Astrocyte (in vitro differentiated cells and primary cell): ENCODE data around the gene COG5. TPM values are rescaled to one million over a fixed set of nuclear protein-coding genes. Genes with fewer than 3 reads are reported as not detected.

ENCODE experiments used
- DNase-seq: peaks from one replicate; pipeline ENCODE4 v3.0.0-alpha.2; 2010; ENCODE audit warnings: low read depth
- FAIRE-seq: peaks from 2 replicates; lab custom pipeline; 2011; peaks lifted over from hg19 to GRCh38; lab: Jason Lieb, UNC
- H2AFZ ChIP-seq: 2 replicates; pipeline ENCODE4 v1.6.0; 2012; ENCODE audit warnings: low read depth, low read length, inconsistent platforms
- H3K27ac ChIP-seq: 2 replicates; pipeline ENCODE4 v1.5.1; 2011; ENCODE audit warnings: low read depth, low read length, inconsistent platforms
- H3K27me3 ChIP-seq: 2 replicates; pipeline ENCODE4 v1.6.0; 2011; ENCODE audit warnings: low read length, inconsistent platforms; ENCODE audit not compliant: insufficient read depth
- H3K36me3 ChIP-seq: 2 replicates; pipeline ENCODE4 v1.5.1; 2011; ENCODE audit warnings: low read length, inconsistent platforms; ENCODE audit not compliant: insufficient read depth
- H3K4me1 ChIP-seq: 2 replicates; pipeline ENCODE4 v1.5.1; 2011; ENCODE audit warnings: low read length, inconsistent platforms; ENCODE audit not compliant: insufficient read depth
- H3K4me2 ChIP-seq: 2 replicates; pipeline ENCODE4 v1.6.0; 2012; ENCODE audit warnings: low read length, inconsistent platforms
- H3K4me3 ChIP-seq: 2 replicates; pipeline ENCODE4 v1.5.1; 2011; ENCODE audit warnings: low read depth, mild to moderate bottlenecking, low read length, inconsistent platforms; ENCODE audit not compliant: insufficient read depth
- H3K79me2 ChIP-seq: 2 replicates; pipeline ENCODE4 v1.6.0; 2012; ENCODE audit warnings: mild to moderate bottlenecking, low read length, inconsistent platforms; ENCODE audit not compliant: insufficient read depth
- H3K9ac ChIP-seq: 2 replicates; pipeline ENCODE4 v1.6.0; 2012; ENCODE audit warnings: mild to moderate bottlenecking, low read length, inconsistent platforms
- H3K9me3 ChIP-seq: 2 replicates; pipeline ENCODE4 v1.5.1; 2012; ENCODE audit warnings: low read depth, mild to moderate bottlenecking, low read length, inconsistent platforms; ENCODE audit not compliant: insufficient read depth
- H4K20me1 ChIP-seq: 2 replicates; pipeline ENCODE4 v1.6.0; 2012; ENCODE audit warnings: low read length, inconsistent platforms; ENCODE audit not compliant: insufficient read depth
- H3K27ac Mint-ChIP-seq: one replicate; pipeline ENCODE4 v1.8.0; 2021; ENCODE audit warnings: mild to moderate bottlenecking, mixed read lengths; ENCODE audit not compliant: unreplicated experiment
- H3K27me3 Mint-ChIP-seq: one replicate; pipeline ENCODE4 v1.8.0; 2021; ENCODE audit warnings: low read depth, mixed read lengths; ENCODE audit not compliant: unreplicated experiment
- H3K36me3 Mint-ChIP-seq: one replicate; pipeline ENCODE4 v1.8.0; 2021; ENCODE audit warnings: low read depth, mixed read lengths; ENCODE audit not compliant: unreplicated experiment
- H3K4me1 Mint-ChIP-seq: one replicate; pipeline ENCODE4 v1.8.0; 2021; ENCODE audit warnings: low read depth, mixed read lengths; ENCODE audit not compliant: unreplicated experiment
- H3K4me3 Mint-ChIP-seq: one replicate; pipeline ENCODE4 v1.8.0; 2021; ENCODE audit warnings: mild to moderate bottlenecking, moderate library complexity, mixed read lengths; ENCODE audit not compliant: unreplicated experiment
- H3K9me3 Mint-ChIP-seq: one replicate; pipeline ENCODE4 v1.8.0; 2021; ENCODE audit warnings: mild to moderate bottlenecking, mixed read lengths; ENCODE audit not compliant: unreplicated experiment
- CTCF ChIP-seq: IDR thresholded peaks from 2 replicates; pipeline ENCODE4 v1.5.1; 2011; ENCODE audit warnings: low read depth, mild to moderate bottlenecking, inconsistent platforms, low read length, moderate library complexity; ENCODE audit not compliant: insufficient read depth
- EZH2 ChIP-seq: IDR thresholded peaks from 2 replicates; pipeline ENCODE4 v1.6.1; 2012; ENCODE audit warnings: mild to moderate bottlenecking, low read length, inconsistent platforms; ENCODE audit not compliant: insufficient read depth
- total RNA-seq: library from RNA; stranded (reverse); gene quantifications from 2 replicates; pipeline ENCODE4 v1.2.1, GENCODE V29; 2021

COG5 gene
- total RNA-seq, 1 donor from 2014 or later = 57.1 TPM

- TF ChIP-seq CTCF (no peak), EZH2 (no peak)
- no peaks in the 10 kb centered on the region for H3K4me1 ChIP-seq
- no peaks in the 10 kb centered on the region for H3K36me3 ChIP-seq
- no peaks in the 10 kb centered on the region for H3K27me3 Mint-ChIP-seq
- FAIRE-seq (no peak), DNase-seq (no peak)
- H4K20me1 ChIP-seq = peaks cover 40% of the 10 kb centered on the region
- no peak overlapping the region for H3K4me3 ChIP-seq
- H3K36me3 Mint-ChIP-seq = peaks cover 4% of the 10 kb centered on the region
- peaks cover 12% of the 10 kb centered on the region for H3K4me1 Mint-ChIP-seq
- H3K9me3 Mint-ChIP-seq = peaks cover 2% of the 10 kb centered on the region
- no peak overlapping the region for H3K9ac ChIP-seq
- no peak overlapping the region for H3K27ac ChIP-seq
- no peak overlapping the region for H3K27ac Mint-ChIP-seq
- no peak overlapping the region for H3K4me3 Mint-ChIP-seq
- H3K27me3 ChIP-seq = no peaks in the 10 kb centered on the region
- H3K9me3 ChIP-seq = no peaks in the 10 kb centered on the region
- H3K4me2 ChIP-seq = no peak overlapping the region
- H3K79me2 ChIP-seq = peaks cover 49% of the 10 kb centered on the region
- no peak overlapping the region for H2AFZ ChIP-seq
These were observed 68.2 kb downstream of the COG5 start for GRCh38 chr7:107495516-107495915.

DNA sequence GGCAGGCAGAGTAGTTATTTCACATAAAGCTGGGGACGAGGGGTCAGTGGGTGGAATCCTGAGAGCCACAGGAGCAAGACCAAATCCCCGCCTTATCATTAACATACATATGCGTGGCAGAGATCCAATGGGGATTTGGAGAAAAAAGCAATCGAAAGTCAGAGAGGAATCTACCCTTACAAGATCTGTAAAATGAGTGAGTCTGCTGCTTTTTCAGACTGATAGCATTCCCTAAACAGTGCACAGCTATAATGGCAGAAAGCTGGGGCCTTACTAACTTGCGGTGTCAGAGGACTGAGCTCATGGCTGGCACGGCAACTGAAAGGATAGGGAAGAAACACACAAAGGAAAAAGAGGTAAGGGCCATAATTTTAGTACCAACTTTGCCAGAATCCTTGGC lies 68.8 kb downstream of the COG5 start:
- no peaks in the 10 kb centered on the region for H3K9me3 ChIP-seq
- no peak overlapping the region for H3K4me2 ChIP-seq
- Mint-ChIP-seq H3K4me1 (peaks cover 12% of the 10 kb centered on the region), H3K36me3 (peaks cover 4% of the 10 kb centered on the region), H3K4me3 (no peak overlapping the region), H3K27me3 (no peaks in the 10 kb centered on the region), H3K9me3 (peaks cover 2% of the 10 kb centered on the region), H3K27ac (no peak overlapping the region)
- H3K4me3 ChIP-seq = no peak overlapping the region
- peaks cover 40% of the 10 kb centered on the region for H4K20me1 ChIP-seq
- no peak overlapping the region for H2AFZ ChIP-seq
- no peaks in the 10 kb centered on the region for H3K27me3 ChIP-seq
- DNase-seq (no peak), FAIRE-seq (no peak)
- H3K9ac ChIP-seq = no peak overlapping the region
- H3K36me3 ChIP-seq = no peaks in the 10 kb centered on the region
- H3K79me2 ChIP-seq = peaks cover 49% of the 10 kb centered on the region
- no peak for TF ChIP-seq EZH2
- no peak for TF ChIP-seq CTCF
- H3K27ac ChIP-seq = no peak overlapping the region
- no peaks in the 10 kb centered on the region for H3K4me1 ChIP-seq

DNA sequence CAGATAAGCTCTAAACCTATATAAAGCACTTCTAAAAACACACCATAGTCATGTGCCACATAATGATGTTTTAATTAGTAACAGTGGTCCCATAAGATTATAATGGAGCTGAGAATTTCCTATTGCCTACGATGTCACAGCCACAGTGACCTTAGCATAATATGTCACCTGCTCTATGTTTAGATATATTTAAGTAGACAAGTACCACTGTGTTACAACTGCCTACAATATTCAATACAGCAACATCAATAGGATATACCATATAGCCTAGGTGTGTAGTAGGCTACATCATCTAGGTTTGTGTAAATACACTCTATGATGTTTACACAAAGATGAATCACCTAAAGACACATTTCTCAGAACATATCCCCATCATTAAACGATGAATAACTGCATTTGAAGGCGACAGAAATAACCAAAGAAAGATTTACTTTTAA lies 69.4 kb downstream of the COG5 start:
- H3K27me3 Mint-ChIP-seq = no peaks in the 10 kb centered on the region
- H3K9me3 Mint-ChIP-seq = peaks cover 2% of the 10 kb centered on the region
- H3K27ac Mint-ChIP-seq = no peak overlapping the region
- Histone ChIP-seq H3K9me3 (no peaks in the 10 kb centered on the region), H3K27ac (no peak overlapping the region), H3K4me3 (no peak overlapping the region), H4K20me1 (peaks cover 40% of the 10 kb centered on the region), H3K4me1 (no peaks in the 10 kb centered on the region), H3K9ac (no peak overlapping the region), H3K36me3 (no peaks in the 10 kb centered on the region), H2AFZ (no peak overlapping the region), H3K79me2 (peaks cover 49% of the 10 kb centered on the region), H3K4me2 (no peak overlapping the region), H3K27me3 (no peaks in the 10 kb centered on the region)
- peaks cover 8% of the 10 kb centered on the region for H3K4me1 Mint-ChIP-seq
- FAIRE-seq = no peak
- no peak for DNase-seq
- no peak for TF ChIP-seq EZH2
- TF ChIP-seq CTCF = no peak
- no peak overlapping the region for H3K4me3 Mint-ChIP-seq
- H3K36me3 Mint-ChIP-seq = peaks cover 4% of the 10 kb centered on the region
